Liver (tissue), 3 donors: Measurements from ENCODE around the gene PTP4A1.

ENCODE experiments used
- EGR1 ChIP-seq, 2 donors: IDR thresholded peaks; 2 replicates each; pipeline ENCODE4 v1.6.1; 2016 to 2018; ENCODE audit warnings: antibody characterized with exemption in 2 of 2, low read depth in 2 of 2
- HNF4G ChIP-seq: IDR thresholded peaks from 2 replicates; pipeline ENCODE4 v1.6.1; 2016; ENCODE audit warnings: antibody characterized with exemption
- TF ChIP-seq, protein P1 (sequence below): fragments of 150-350 bp; IDR thresholded peaks from 2 replicates; pipeline ENCODE4 v1.5.1; 2017; ENCODE audit warnings: improper control_type of control experiment, low read depth, low read length; ENCODE audit not compliant: missing input control
- donor health status: healthy.
- donor health status: healthy.

- TF ChIP-seq, protein P1, sequence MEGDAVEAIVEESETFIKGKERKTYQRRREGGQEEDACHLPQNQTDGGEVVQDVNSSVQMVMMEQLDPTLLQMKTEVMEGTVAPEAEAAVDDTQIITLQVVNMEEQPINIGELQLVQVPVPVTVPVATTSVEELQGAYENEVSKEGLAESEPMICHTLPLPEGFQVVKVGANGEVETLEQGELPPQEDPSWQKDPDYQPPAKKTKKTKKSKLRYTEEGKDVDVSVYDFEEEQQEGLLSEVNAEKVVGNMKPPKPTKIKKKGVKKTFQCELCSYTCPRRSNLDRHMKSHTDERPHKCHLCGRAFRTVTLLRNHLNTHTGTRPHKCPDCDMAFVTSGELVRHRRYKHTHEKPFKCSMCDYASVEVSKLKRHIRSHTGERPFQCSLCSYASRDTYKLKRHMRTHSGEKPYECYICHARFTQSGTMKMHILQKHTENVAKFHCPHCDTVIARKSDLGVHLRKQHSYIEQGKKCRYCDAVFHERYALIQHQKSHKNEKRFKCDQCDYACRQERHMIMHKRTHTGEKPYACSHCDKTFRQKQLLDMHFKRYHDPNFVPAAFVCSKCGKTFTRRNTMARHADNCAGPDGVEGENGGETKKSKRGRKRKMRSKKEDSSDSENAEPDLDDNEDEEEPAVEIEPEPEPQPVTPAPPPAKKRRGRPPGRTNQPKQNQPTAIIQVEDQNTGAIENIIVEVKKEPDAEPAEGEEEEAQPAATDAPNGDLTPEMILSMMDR = no peak
- TF ChIP-seq EGR1 (IDR thresholded peaks at IDR 0.05; ENCODE audit: low read depth in 2 of 2) (no peak), HNF4G (no peak)
Measured at GRCh38 chr6:63525186-63525878, 46.9 kb upstream of the PTP4A1 start.
